Measurements from ENCODE around the gene DST. TPM values are rescaled to one million over a fixed set of nuclear protein-coding genes. Genes with fewer than 3 reads are reported as not detected.

DST gene
- total and polyA plus RNA-seq, 4 donors: 47.2 to 578 (median 371) TPM

- DNase-seq: no peak
- ATAC-seq (ENCODE audit: low FRiP score): no peak
- 95 to 96% methylated on average over 5 of the region's 5 CpGs for WGBS, 2 donors
- no peaks in the 10 kb centered on the region for H3K36me3 ChIP-seq (ENCODE audit: control insufficient read depth in 1 of 2, insufficient read depth in 2 of 2, low read length in 1 of 2)
- no peak overlapping the region for H3K4me3 ChIP-seq (ENCODE audit: low read length in 2 of 2)
- intact Hi-C loops (cut with DNase I): no loop called here
- H3K27ac ChIP-seq (ENCODE audit: low read depth in 1 of 2, low read length in 2 of 2): no peak overlapping the region
- H3K4me1 ChIP-seq (ENCODE audit: control insufficient read depth in 1 of 2, insufficient read depth in 2 of 2, low read length in 2 of 2): no peaks in the 10 kb centered on the region
- H3K9me3 ChIP-seq (ENCODE audit: control insufficient read depth, low read length): no peaks in the 10 kb centered on the region
- no peaks in the 10 kb centered on the region for H3K27me3 ChIP-seq (ENCODE audit: control insufficient read depth in 1 of 2, insufficient read depth in 2 of 2, low read length in 1 of 2)
Observed at GRCh38 chr6:56658326-56658725, 15.6 kb upstream of the DST start.

GRCh38 chr6:56657354-56657753, 14.7 kb upstream of the DST start:
- no peaks in the 10 kb centered on the region for H3K36me3 ChIP-seq (ENCODE audit: control insufficient read depth in 1 of 2, insufficient read depth in 2 of 2, low read length in 1 of 2)
- no peak overlapping the region for H3K27ac ChIP-seq (ENCODE audit: low read depth in 1 of 2, low read length in 2 of 2)
- no peak overlapping the region for H3K4me3 ChIP-seq (ENCODE audit: low read length in 2 of 2)
- H3K9me3 ChIP-seq (ENCODE audit: control insufficient read depth, low read length): no peaks in the 10 kb centered on the region
- intact Hi-C loops (cut with DNase I): no loop called here
- H3K4me1 ChIP-seq (ENCODE audit: control insufficient read depth in 1 of 2, insufficient read depth in 2 of 2, low read length in 2 of 2): no peaks in the 10 kb centered on the region
- no peaks in the 10 kb centered on the region for H3K27me3 ChIP-seq (ENCODE audit: control insufficient read depth in 1 of 2, insufficient read depth in 2 of 2, low read length in 1 of 2)
- WGBS, 2 donors: 89 to 95% methylated on average over 3 of the region's 3 CpGs
- ATAC-seq (ENCODE audit: low FRiP score) (no peak), DNase-seq (no peak)

- no peaks in the 10 kb centered on the region for H3K9me3 ChIP-seq (ENCODE audit: control insufficient read depth, low read length)
- no peak overlapping the region for H3K4me3 ChIP-seq (ENCODE audit: low read length in 2 of 2)
- no peak overlapping the region for H3K27ac ChIP-seq (ENCODE audit: low read depth in 1 of 2, low read length in 2 of 2)
- no peaks in the 10 kb centered on the region for H3K36me3 ChIP-seq (ENCODE audit: control insufficient read depth in 1 of 2, insufficient read depth in 2 of 2, low read length in 1 of 2)
- H3K4me1 ChIP-seq (ENCODE audit: control insufficient read depth in 1 of 2, insufficient read depth in 2 of 2, low read length in 2 of 2): peaks cover 0 to 2% of the 10 kb centered on the region in 2 donors
- intact Hi-C loops (cut with DNase I): no loop called here
- ATAC-seq (ENCODE audit: low FRiP score) (no peak), DNase-seq (no peak)
- H3K27me3 ChIP-seq (ENCODE audit: control insufficient read depth in 1 of 2, insufficient read depth in 2 of 2, low read length in 1 of 2): no peaks in the 10 kb centered on the region
Observed at GRCh38 chr6:56656466-56656865, 13.8 kb upstream of the DST start.

GRCh38 chr6:56655996-56656395, 13.3 kb upstream of the DST start:
- DNase-seq (no peak), ATAC-seq (ENCODE audit: low FRiP score) (no peak)
- Histone ChIP-seq H3K27ac (ENCODE audit: low read depth in 1 of 2, low read length in 2 of 2) (no peak overlapping the region), H3K4me3 (ENCODE audit: low read length in 2 of 2) (no peak overlapping the region), H3K36me3 (ENCODE audit: control insufficient read depth in 1 of 2, insufficient read depth in 2 of 2, low read length in 1 of 2) (no peaks in the 10 kb centered on the region), H3K27me3 (ENCODE audit: control insufficient read depth in 1 of 2, insufficient read depth in 2 of 2, low read length in 1 of 2) (no peaks in the 10 kb centered on the region), H3K4me1 (ENCODE audit: control insufficient read depth in 1 of 2, insufficient read depth in 2 of 2, low read length in 2 of 2) (peaks cover 0 to 2% of the 10 kb centered on the region in 2 donors), H3K9me3 (ENCODE audit: control insufficient read depth, low read length) (no peaks in the 10 kb centered on the region)
- intact Hi-C loops (cut with DNase I): no loop called here
- WGBS, 2 donors: 70 to 80% methylated on average over 4 of the region's 4 CpGs

- no peak for DNase-seq
- no peak for ATAC-seq (ENCODE audit: low FRiP score)
- no peaks in the 10 kb centered on the region for H3K36me3 ChIP-seq (ENCODE audit: control insufficient read depth in 1 of 2, insufficient read depth in 2 of 2, low read length in 1 of 2)
- intact Hi-C loops (cut with DNase I): no loop called here
- H3K27me3 ChIP-seq (ENCODE audit: control insufficient read depth in 1 of 2, insufficient read depth in 2 of 2, low read length in 1 of 2): no peaks in the 10 kb centered on the region
- peak overlapping the region in 1 of 2 donors; percentile 1 for H3K4me3 ChIP-seq (ENCODE audit: low read length in 2 of 2)
- H3K9me3 ChIP-seq (ENCODE audit: control insufficient read depth, low read length): no peaks in the 10 kb centered on the region
- H3K27ac ChIP-seq (ENCODE audit: low read depth in 1 of 2, low read length in 2 of 2): no peak overlapping the region
- 60 to 76% methylated on average over 1 of the region's 1 CpG for WGBS, 2 donors
- peaks cover 0 to 2% of the 10 kb centered on the region in 2 donors for H3K4me1 ChIP-seq (ENCODE audit: control insufficient read depth in 1 of 2, insufficient read depth in 2 of 2, low read length in 2 of 2)
Observed at GRCh38 chr6:56655249-56655648, 12.6 kb upstream of the DST start.

GRCh38 chr6:56652994-56653393, 10.3 kb upstream of the DST start:
- intact Hi-C loops (cut with DNase I): no loop called here
- H3K27ac ChIP-seq (ENCODE audit: low read depth in 1 of 2, low read length in 2 of 2): no peak overlapping the region
- H3K36me3 ChIP-seq (ENCODE audit: control insufficient read depth in 1 of 2, insufficient read depth in 2 of 2, low read length in 1 of 2): no peaks in the 10 kb centered on the region
- WGBS, 2 donors: 5 to 7% methylated on average over 2 of the region's 2 CpGs
- no peak overlapping the region for H3K4me3 ChIP-seq (ENCODE audit: low read length in 2 of 2)
- DNase-seq (no peak), ATAC-seq (ENCODE audit: low FRiP score) (no peak)
- H3K27me3 ChIP-seq (ENCODE audit: control insufficient read depth in 1 of 2, insufficient read depth in 2 of 2, low read length in 1 of 2): no peaks in the 10 kb centered on the region
- peaks cover 2 to 3% of the 10 kb centered on the region in 2 donors for H3K4me1 ChIP-seq (ENCODE audit: control insufficient read depth in 1 of 2, insufficient read depth in 2 of 2, low read length in 2 of 2)
- H3K9me3 ChIP-seq (ENCODE audit: control insufficient read depth, low read length): no peaks in the 10 kb centered on the region

- ATAC-seq (ENCODE audit: low FRiP score) (no peak), DNase-seq (no peak)
Observed at GRCh38 chr6:56652231-56652630, 9.5 kb upstream of the DST start.

GRCh38 chr6:56650191-56650590, 7.5 kb upstream of the DST start:
- WGBS, 2 donors: 93 to 100% methylated on average over 1 of the region's 1 CpG

More at GRCh38 chr6:56652231-56652630, 9.5 kb upstream of the DST start:
- Histone ChIP-seq H3K4me3 (ENCODE audit: low read length in 2 of 2) (no peak overlapping the region), H3K27me3 (ENCODE audit: control insufficient read depth in 1 of 2, insufficient read depth in 2 of 2, low read length in 1 of 2) (no peaks in the 10 kb centered on the region), H3K4me1 (ENCODE audit: control insufficient read depth in 1 of 2, insufficient read depth in 2 of 2, low read length in 2 of 2) (peaks cover 2 to 3% of the 10 kb centered on the region in 2 donors), H3K36me3 (ENCODE audit: control insufficient read depth in 1 of 2, insufficient read depth in 2 of 2, low read length in 1 of 2) (no peaks in the 10 kb centered on the region), H3K27ac (ENCODE audit: low read depth in 1 of 2, low read length in 2 of 2) (no peak overlapping the region), H3K9me3 (ENCODE audit: control insufficient read depth, low read length) (no peaks in the 10 kb centered on the region)
- 5 to 8% methylated on average over 1 of the region's 1 CpG for WGBS, 2 donors
- intact Hi-C loops (cut with DNase I): no loop called here

GRCh38 chr6:56649782-56650181, 7.1 kb upstream of the DST start:
- peaks cover 2 to 3% of the 10 kb centered on the region in 2 donors for H3K4me1 ChIP-seq (ENCODE audit: control insufficient read depth in 1 of 2, insufficient read depth in 2 of 2, low read length in 2 of 2)
- no peak overlapping the region for H3K4me3 ChIP-seq (ENCODE audit: low read length in 2 of 2)
- intact Hi-C loops (cut with DNase I): loop anchor here in 1 of 2 donors (5.0 kb wide), 1 partner anchor 33 kb away; no protein-coding TSS in a partner anchor
- no peaks in the 10 kb centered on the region for H3K9me3 ChIP-seq (ENCODE audit: control insufficient read depth, low read length)
- H3K27ac ChIP-seq (ENCODE audit: low read depth in 1 of 2, low read length in 2 of 2): no peak overlapping the region
- no peaks in the 10 kb centered on the region for H3K27me3 ChIP-seq (ENCODE audit: control insufficient read depth in 1 of 2, insufficient read depth in 2 of 2, low read length in 1 of 2)
- ATAC-seq (ENCODE audit: low FRiP score) (no peak), DNase-seq (no peak)
- WGBS, 2 donors: 86 to 88% methylated on average over 3 of the region's 3 CpGs
- no peaks in the 10 kb centered on the region for H3K36me3 ChIP-seq (ENCODE audit: control insufficient read depth in 1 of 2, insufficient read depth in 2 of 2, low read length in 1 of 2)

More at GRCh38 chr6:56650191-56650590, 7.5 kb upstream of the DST start:
- no peak for ATAC-seq (ENCODE audit: low FRiP score)
- H3K4me1 ChIP-seq (ENCODE audit: control insufficient read depth in 1 of 2, insufficient read depth in 2 of 2, low read length in 2 of 2): peaks cover 2 to 3% of the 10 kb centered on the region in 2 donors
- DNase-seq: no peak
- no peak overlapping the region for H3K27ac ChIP-seq (ENCODE audit: low read depth in 1 of 2, low read length in 2 of 2)
- intact Hi-C loops (cut with DNase I): no loop called here
- H3K9me3 ChIP-seq (ENCODE audit: control insufficient read depth, low read length): no peaks in the 10 kb centered on the region
- no peaks in the 10 kb centered on the region for H3K36me3 ChIP-seq (ENCODE audit: control insufficient read depth in 1 of 2, insufficient read depth in 2 of 2, low read length in 1 of 2)
- no peaks in the 10 kb centered on the region for H3K27me3 ChIP-seq (ENCODE audit: control insufficient read depth in 1 of 2, insufficient read depth in 2 of 2, low read length in 1 of 2)
- H3K4me3 ChIP-seq (ENCODE audit: low read length in 2 of 2): no peak overlapping the region
